Lung microvascular endothelial cell (primary cell): Measurements from ENCODE around the gene SLC25A34. TPM values are rescaled to one million over a fixed set of nuclear protein-coding genes. Genes with fewer than 3 reads are reported as not detected.
A peak's percentile ranks its signal among the peaks of the same experiment; 100 is the strongest.

ENCODE experiments used
- DNase-seq, 2 donors: peaks; one replicate each; pipeline versions ENCODE4 v3.0.0 to v3.0.0-alpha.2; 2010; ENCODE audit warnings: low read depth in 2 of 2
- total RNA-seq: library from RNA; depleted of rRNA; stranded (reverse); fragments of >200 nt; gene quantifications from 2 replicates; pipeline ENCODE4 v1.2.1, GENCODE V29; 2014

Gene SLC25A34
- total RNA-seq, 1 donor from 2014 or later, result 0.60 TPM

DNA sequence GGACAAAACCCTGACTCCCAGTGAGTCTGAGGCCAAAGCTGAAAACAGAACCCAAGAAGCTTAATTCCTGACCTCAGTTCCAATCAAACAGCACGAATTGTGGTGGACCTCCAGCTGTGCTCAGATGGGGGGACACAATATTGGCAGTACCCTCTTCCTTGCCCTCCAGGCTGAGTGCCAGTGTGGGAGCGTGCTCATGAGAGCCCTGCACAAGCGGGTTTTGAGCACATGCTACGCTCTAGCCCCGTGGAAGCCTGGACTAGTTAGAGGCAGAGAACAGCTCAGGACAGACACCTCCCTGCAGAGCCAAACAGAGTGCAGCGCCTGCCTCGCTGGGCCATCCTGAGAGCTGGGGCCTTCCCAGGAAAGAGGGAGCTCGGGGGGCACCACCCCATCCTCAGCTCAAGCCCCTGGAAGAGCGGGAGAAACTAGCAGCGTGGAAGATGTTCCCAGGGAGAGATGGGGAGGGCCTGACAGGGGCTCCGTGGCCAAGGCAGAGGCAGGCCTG lies 2.8 kb upstream of the SLC25A34 start:
- DNase-seq, result no peak

DNA sequence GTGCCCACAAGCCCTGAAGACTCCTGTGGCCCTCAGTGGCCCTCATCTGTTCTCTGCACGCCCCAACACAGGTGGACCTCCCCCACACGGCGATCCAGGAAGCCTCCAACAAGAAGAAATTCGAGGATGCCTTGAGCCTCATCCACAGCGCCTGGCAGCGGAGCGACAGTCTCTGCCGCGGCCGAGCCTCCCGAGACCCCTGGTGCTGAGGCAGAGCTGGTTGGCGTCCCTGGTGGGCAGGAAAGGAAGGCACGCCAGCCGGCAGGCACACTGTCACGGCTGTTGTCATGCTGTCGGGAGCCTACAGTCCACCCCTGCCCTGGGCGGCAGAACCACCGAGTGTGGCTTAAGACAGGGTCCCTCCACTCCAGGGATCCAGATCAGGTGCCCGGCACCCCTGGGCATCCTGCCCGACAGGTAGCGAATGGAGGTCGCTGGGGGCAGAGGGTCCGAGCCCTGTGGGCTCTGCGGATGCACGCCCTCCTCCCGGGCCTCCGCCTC lies 2.3 kb upstream of the SLC25A34 start:
- DNase-seq, result no peak

DNA sequence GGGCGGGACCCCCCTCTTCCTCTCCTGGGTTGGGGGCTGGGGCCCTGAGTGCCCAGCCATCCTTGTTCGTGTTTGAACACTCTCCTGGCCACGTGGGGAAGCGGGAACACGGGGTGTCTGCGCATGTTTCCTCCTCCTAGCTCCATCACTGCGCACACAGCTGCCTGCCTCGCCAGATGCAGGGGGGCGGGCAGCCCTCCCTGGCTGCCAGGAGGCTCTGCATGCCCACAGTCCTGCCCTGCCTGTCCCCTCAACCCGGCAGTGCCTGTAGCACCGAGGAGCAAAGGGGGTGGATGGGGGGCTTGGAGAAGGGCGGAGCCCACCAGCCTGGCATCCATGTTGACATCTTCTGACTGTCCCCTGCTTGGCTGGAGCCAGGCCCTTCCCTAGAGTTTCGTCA lies 1.8 kb upstream of the SLC25A34 start:
- DNase-seq, result no peak

DNA sequence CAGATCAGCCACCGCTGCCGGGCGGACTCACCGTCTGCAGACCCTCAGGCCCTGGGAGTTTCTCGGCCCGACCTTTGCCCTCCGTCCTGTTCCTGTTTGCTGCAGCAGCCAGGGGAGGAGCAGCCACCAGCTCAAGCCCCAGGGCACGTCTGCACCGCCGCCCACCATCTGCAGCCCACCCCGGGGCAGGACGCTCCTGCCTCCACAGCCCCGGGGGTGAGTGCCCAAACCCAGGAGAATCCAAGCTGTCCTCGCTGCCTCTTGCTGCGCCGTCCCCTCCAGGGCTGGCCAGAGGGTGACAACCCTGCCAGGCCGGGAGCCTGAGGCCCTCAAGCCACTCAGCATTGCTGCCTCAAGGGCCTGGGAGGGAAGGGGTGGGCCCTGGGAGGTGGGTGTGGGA lies 1.2 kb upstream of the SLC25A34 start:
- DNase-seq, result no peak

GRCh38 chr1:15735304-15736037 lies 587 bp upstream of the SLC25A34 start:
- no peak for DNase-seq

DNA sequence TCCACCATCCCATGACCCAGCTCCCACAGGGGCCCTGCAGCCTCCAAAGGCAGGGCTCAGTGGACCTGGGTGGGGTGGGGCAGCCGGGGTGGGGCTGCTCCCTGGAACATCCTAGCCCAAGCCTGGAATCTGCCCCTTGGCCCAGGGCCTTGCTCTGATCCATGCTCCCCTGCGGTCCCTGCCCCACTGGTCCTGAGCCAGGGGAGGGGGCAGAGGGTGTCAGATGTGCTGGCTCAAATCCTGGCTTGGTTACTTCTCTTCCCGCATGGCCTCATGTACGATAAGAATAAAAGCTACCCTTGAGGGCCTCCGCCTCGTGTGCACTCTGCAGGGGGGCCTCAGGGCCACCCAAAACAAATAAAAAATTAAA lies 819 bp downstream of the SLC25A34 start:
- DNase-seq, result no peak

DNA sequence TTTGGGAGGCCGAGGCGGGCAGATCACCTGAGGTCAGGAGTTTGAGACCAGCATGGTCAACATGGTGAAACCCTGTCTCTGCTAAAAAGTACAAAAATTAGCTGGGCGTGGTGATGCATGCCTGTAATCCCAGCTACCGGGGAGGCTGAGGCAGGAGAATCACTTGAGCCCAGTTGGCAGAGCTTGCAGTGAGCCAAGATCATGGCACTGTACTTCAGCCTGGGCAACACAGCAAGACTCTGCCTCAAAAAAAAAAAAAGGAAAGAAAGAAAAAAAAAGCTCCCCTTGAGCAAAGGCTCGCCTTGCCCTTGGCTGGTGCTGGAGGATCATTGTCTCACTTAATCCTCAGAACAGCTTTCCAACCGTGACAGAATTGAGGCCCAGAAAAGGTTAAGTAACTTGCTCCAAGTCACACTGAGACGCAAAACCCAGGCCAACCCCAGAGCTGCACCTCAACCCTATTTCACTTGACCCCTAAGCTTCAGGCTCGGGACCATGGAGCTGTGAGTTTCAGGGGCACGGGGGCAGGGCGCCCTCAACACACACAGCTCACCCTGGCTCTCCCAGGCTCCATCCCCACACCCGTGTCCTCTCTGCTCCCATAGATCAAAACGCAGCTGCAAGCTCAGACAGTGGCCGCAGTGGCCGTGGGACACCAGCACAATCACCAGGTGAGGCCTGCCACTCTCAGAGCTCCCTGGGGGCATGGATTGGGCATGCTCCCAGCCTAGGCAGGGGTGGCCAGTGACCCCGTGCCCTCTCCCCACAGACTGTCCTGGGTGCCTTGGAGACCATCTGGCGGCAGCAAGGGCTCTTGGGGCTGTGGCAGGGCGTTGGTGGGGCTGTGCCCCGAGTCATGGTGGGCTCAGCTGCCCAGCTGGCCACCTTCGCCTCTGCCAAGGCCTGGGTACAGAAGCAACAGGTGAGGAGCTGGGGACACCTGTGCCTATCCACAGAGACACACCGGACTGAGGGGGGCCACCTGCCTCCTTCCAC lies 1.6 kb downstream of the SLC25A34 start:
- DNase-seq, result no peak

- no peak for DNase-seq
Measured at GRCh38 chr1:15738416-15739113, 2.5 kb downstream of the SLC25A34 start.

DNA sequence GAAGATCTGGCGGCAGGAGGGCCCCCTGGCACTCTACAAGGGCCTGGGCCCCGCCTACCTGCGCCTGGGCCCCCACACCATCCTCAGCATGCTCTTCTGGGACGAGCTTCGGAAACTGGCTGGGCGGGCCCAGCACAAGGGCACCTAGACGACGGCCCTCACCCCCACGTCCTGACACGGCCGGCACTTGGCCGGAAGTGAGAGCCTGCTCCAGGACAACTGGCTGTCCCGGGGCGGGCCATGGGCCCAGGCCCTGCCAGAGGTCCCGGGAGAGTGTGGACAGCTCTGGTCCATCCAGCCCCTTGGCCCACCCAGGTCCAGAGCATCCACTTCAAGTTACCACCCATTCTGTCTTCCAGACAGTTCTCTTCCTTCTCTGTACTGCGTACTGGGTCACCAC lies 3.2 kb downstream of the SLC25A34 start:
- no peak for DNase-seq

DNA sequence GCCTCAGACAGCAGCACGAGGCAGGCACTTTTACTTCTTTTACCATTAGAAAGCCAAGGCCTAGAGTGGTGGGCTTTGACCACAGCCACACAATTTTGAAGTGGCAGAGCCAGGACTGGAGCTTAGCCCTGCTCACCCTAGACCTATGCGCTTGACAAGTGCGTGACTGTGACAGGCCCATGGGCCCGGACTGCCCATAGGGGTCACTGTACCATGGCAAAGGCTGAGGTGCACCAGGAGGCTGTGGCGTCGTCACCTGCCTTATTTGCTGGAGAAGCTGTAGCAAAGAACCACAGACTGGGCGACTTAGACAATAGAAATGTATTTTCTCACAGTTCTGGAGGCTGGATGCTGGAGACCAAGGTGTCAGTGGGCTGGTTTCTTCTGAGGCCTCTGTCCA lies 3.7 kb downstream of the SLC25A34 start:
- no peak for DNase-seq

DNA sequence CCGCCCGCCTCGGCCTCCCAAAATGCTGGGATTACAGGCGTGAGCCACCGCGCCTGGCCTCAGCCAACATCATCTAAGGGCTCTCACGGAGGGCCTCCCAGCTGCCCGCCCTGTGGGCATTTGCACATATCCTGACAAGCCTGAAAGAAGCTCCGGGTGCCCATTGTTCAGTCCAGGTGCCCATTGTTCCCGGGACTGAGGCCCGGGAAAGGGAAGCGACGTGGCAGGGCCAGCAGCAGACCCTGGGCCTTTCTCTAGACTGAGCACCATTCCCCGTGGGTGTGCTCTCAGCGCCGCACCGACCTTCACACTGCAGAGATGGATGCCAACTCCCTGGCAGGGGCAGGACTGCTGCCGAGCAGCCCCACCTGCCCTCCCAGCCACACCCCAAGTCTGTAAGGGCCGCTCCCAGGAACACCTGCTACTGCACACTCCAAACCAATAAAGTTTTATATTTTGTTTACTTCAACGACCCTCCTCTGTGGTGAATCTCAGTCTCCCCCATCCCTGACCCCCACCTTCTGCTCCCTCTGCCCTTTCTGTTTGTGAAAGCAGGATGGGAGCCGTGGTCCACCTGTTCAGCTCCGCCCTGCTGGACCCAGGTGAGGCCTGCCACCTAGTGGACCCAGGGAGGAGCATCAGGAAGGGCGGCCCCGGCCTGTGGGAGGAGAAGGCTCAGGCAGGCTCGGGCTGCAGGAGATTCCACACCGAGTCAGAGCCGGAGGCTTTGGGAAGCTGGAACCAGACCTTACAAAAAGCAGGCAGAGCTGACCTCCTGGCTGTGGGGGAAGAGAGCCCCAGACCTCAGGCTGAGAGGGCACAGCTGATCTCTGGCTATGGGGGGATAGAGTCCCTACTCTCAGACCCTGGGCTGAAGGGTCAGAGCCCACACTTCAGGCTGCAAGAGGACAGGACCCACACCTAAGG lies 5.1 kb downstream of the SLC25A34 start:
- DNase-seq, result peak; percentile 57 to 82

DNA sequence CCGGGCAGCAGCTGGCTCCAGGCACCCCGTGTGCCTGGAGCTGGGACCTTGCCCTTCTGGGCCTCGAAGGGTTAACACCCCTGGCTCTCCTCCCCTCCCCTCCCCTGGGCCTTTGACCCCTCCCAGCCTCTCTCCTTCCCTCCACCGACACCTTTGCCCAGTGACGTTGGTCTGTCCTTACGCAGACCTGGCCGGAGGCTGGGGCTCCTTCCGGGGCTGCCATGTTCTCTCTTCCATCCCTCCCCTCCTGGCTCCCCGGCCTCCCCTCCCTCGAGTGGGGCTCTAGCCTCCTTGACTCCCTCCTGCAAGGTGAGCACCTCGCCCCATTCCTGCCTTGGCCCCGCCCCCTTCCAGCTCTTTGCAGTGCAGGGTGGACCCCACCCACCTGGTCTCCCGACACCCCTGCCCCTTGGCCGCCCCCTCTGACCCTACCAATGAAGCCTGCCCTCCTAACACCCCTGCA lies 6.3 kb downstream of the SLC25A34 start, which contains the start of gene TMEM82:
Gene TMEM82 (plus strand): TSS at position 161 of the 463 bp plus-strand sequence. CDS start 61 bp downstream, at position 222.
- no peak for DNase-seq

- peak in 1 of 2 donors; percentile 33 for DNase-seq
Measured at GRCh38 chr1:15744122-15744679, 8.1 kb downstream of the SLC25A34 start.

GRCh38 chr1:15747378-15747777 lies 11.3 kb downstream of the SLC25A34 start:
- DNase-seq, result no peak

DNA sequence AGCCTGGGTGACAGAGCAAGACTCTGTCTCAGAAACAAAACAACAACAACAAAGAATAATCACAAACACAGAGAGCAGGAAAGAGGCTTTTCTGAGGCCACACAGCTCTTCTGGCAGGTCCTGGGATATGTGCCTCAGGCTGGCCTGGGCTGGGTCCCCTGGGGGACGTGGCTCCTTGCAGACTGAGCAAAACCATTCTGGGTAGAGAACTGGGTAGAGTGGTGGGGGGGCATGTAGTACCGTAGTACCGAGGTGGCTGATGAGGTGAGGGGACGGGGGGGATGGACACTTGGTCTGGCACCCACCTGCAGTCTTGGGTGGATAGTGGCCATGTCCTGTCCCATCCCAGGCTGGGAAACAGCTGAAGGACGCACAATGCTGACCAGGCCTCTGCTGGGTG lies 12.2 kb downstream of the SLC25A34 start:
- DNase-seq, result no peak

- no peak for DNase-seq
Measured at GRCh38 chr1:15748690-15749398, 12.8 kb downstream of the SLC25A34 start.

GRCh38 chr1:15749399-15750291 lies 13.6 kb downstream of the SLC25A34 start:
- peak; percentile 66 to 74 for DNase-seq

DNA sequence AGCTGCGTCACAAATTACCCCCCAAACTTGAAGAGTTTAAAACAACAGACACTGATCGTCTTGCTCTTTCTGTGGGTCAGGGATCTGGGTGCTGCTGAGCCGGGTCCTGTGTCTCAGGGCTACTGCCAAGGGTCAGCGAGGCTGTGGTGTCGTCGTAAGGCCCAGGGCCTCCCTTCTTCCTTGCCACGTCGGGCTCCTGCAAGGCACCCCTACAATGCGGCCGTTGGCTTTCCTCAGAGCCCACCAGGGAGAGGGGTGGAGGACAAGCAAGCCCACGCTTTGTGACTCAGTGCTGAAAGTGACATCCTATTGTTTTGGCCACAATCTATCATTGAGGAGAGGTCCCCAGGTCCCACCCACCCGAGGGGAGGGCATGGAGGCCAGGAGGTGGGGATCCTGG lies 14.9 kb downstream of the SLC25A34 start:
- DNase-seq, result no peak
